Mesenteric fat pad (tissue), 1 donor: ENCODE data around the gene RARB. TPM values are rescaled to one million over a fixed set of nuclear protein-coding genes. Genes with fewer than 3 reads are reported as not detected.

Source experiments
- DNase-seq: peaks from one replicate; pipeline ENCODE4 v3.0.0-alpha.2; 2020; ENCODE audit warnings: low spot score
- total RNA-seq: library from RNA; stranded (reverse); fragmentation: NEBNext Ultra II Directional; extraction: Animal tissue kit (Norgen Biotek cat#: 25700); gene quantifications from one replicate; pipeline ENCODE4 v1.2.1, GENCODE V29; 2021
- donor health status: DM: yes; HTN: yes; CAD: no.

The RARB gene
- total RNA-seq, 1 donor from 2014 or later = 4.8 TPM

DNA sequence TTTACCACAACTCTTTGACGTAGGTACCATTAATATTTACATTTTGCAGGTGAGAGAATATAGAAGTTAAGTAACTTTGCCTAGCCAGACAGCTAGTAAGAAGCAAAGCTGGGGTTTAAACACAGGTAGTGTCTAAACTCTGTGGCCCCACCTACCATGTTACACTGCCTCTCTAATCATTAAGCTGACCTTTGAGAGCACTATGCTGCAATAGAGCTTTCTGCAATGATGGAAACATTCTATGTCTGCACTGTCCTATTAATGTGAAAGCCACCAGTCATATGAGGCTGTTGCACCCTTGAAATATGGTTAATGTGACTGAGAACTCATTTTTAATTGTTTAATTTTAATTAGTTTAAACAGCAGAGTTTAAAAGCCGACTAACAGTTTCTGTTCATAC is 6.3 kb upstream of the RARB start:
- DNase-seq = no peak

DNA sequence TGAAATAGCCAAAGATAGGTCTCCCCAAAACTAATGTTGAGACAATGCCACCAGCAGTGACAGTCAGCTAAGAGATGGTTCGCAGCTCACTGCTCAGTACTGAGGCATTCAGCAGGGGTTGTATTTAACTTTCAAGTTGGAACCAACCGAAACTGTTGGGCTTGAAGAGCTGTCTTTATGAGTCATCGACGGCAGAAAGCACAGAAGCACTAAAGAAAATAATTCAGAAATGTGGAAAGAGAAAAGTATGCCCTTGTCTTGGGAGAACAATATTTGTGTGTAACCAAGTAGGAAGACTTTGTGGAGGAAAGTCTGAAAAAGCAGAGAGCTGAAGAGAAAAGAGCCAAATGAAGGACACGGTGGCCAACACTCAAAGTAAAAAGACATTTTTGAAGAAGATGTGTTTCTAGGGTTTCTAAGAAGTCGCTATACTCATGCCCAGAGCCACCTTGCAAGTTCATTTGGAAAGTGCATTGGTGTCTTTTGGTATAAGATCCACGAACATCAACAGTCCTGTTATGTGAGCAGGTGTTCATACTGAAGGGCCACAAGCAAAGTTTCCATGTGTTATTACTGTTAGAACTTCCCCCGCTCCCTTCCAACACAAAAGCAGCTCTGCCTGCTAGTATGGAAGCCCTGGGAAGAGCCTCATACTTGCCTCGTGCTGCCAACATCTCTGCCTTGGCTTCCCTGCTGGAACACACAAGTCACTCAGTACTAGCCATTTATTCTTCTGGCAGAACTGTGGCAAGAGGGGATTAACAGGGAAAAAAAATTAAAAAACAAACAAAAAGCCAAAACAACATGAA is 4.1 kb upstream of the RARB start:
- no peak for DNase-seq

DNA sequence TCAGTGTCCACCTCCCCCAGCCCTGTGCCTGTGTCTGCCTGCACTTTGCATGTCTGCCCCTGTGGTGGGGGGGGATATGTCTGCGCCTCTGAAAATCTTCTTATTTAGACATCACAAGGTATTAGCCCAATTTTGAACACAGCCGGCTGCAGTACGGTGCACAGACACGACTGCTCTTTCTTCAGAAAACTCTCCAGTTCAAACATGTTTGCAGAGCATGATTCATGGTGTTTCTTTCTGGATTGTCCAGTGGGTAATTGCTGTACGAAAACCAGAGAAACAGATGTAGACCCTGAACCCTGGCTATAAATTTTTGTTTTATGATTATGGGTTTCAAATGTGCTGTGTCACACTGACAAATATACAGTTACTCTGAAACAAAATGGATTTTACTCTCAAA is 3.4 kb upstream of the RARB start:
- no peak for DNase-seq

DNA sequence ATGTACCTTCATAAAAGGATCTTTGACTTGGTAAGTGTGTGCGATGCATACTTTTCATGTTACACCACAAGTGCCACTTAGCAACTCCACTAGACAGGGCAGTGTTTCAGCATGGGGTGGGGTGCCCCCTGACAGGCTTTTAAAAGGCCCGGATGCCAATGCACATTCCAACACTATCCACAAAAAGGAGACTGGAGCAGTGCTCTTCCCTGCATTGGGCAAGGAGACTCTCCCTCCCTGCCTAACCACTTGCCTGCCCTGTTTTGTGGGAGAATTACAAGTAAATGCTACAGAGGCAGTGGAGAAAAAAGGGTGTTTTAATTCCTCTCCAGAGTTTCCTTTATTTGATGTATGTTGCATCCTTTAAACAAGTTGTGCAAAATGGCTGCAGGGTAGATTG is 1.7 kb upstream of the RARB start:
- DNase-seq = no peak

DNA sequence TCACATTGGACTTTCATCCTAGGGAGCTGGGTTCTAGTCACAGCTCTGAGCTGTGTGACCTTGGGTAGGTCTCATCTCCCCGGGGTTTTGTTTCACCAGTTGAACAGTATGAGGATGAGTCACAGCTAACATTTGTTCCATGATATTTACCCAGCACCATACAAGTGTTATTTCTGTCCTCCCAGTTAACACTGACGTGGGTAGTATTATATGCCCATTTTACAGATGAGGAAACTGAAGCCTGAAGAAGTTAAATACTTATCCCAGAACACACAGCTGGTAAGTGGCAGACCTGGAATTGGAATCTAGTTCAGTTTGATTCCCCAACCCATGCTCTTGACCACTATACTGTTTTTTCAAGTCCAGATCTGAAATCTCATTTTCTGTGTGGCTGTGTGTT is 908 bp upstream of the RARB start:
- DNase-seq = no peak

DNA sequence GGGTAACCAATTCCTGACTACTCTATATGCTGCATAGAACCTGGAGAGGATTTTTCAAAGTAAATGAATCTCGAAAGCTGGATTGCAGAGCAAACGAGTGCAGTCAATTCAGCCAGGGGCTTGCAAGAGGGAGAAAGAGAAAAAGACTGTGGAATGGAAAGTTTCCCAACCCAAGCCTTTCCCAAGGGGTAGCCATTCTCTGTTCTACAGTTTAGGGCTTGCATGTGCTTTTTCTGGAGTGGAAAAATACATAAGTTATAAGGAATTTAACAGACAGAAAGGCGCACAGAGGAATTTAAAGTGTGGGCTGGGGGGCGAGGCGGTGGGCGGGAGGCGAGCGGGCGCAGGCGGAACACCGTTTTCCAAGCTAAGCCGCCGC is 511 bp upstream of the RARB start:
- DNase-seq = no peak

DNA sequence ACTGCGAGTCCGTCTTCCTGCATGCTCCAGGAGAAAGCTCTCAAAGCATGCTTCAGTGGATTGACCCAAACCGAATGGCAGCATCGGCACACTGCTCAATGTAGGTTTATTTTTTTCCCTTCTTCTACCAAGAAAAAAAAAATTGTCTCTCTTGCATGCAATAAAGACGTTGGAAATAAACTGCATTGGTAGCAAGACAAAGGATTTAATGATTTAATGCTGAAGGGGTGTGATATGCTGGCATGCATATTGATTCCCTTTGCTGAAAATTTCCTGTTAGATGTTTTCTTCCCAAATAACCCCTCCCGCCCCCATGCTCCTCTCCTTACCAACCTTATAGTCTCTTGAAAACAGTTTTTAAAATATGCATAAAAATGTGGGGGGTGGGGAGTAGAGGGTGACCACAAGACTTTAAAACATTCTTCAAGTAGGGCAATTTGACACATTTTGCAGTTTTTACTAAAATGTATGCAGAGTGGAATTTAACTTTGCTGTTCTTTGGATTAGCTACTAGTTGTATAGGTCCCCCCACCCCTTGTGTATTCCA is 799 bp downstream of the RARB start:
- no peak for DNase-seq

DNA sequence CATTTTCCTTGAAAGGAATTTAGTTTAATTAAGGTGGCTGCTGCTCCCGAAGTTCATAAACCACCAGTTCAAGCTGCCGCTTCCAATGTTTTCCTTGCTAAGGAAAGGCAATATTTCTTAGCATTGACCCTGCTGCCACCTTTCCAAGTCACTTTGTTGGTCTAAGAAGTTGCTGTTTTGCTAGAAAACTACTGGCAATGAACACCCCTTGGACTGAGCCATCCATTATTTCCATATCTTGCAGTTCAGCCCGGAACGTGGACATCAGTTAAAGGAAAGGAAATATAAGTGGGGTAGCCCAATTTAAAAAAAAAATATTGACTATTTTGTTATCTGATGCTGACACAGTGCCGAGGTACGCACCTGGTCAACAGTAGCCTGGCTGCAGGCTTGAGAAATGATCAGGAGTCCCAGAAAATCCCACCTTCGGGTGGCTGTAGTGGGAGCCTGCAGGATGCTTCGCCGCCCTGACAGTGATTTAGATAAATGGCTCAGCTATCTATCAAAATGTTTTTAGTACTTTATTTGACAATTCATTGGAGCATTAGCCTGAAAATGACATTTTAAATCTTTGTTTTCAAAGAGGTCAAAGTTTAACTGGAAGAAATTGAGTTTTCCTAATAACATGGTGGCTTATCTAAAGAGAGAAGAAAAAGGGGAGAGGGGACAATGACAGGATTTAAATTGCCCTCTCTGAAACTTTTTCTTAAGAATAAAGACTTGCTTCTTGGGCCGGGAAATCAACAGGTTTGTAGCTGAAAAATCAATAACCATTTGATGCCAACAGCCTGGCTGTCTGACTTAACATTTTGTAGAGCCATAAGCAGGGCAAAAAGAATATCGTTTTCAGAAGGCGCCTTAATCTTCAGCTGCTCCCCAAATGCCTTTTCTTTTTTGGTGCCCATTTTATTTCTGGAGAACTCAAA is 1.6 kb downstream of the RARB start:
- DNase-seq = no peak

DNA sequence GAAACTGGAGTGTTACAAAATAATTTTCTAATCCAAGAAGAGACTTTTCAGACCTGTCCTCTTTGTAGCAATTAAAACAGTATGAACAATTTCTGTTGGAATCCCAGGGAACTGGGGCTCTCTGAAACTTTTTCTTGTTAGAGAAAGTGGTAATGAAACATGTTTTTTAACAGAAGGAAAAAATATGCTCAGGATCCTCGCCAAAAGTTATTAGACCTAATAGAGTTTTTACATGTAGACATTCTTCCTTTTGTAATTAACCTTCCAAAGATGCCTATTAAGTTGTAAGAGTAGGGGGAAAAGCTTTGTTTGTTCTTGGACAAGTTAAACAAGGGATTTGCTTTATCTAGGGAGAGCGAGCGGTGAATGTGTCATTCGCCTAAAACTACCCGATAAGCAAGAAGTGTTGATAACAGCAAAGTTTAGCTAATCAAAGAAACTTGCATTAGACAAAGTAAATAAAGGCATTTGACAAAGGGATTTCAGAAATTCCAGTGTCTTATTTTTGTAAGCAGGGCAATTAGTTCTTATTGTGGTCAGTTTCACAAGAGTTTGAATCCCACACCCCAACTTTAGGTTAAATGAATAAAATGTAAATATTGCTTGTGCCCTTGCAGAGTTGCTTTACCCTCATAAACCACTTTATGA is 2.3 kb downstream of the RARB start:
- no peak for DNase-seq

DNA sequence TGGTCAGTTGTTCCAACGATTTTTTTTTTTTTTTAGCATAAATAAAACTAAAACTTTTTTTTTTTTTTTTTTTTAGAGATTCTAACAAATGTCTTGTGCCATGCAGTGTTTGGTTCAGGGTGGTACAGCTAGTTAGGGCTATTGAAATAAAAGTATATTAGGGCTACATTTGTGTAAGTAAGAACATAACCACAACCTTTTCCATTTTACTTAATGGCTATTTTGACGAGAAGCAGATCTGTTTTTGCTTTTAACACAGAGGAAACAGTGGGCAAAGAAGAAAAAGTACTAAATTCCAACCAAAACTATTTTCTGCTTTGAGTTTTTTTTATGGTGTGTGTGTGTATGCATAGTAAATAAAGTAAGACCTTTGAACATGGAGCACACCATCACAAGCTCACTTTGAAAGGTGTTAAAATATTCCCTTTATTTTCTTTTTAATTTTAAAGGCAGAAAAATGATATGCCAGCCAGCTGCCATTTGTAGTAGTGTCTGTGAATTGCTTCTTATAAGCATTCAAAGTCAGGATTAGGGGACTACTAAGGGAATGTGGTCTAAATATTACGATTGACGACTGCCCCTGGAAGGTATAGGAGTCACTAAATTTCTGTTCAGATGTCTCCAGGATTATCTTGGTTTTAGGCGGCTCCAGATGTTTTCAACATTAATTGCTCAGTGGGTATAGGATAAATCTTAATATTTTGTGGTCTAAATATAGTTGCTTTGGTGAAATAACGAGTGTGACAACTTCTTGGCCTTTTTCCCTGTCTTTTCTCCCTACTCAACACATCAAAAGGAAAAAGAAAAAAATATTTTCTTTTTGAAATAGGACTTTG is 3.1 kb downstream of the RARB start:
- no peak for DNase-seq

DNA sequence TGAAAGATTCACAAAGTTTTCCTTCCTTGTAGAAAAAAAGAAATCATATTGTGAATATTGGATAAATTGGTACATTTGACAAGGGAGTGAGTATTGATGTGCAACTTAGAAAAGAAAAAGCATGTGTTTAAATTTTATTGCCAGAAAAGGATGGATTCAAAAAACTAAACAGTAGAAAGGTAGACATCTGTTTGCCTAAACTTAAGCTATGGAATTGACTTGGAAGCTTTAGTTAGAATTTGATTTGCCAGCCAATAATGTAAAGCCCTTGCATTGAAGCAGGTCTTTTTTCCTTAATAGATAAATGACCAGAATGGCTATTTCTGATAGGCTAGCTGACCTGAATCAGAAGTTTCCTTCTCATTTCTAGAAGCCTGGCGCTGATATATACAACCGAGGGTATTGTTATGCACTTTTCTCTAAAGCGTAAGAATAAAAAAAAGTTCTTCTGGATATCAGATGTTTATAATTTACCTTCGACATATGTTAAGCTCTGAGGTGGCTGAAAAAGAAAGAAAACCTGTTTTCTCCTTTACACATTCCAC is 4.2 kb downstream of the RARB start:
- DNase-seq = no peak

DNA sequence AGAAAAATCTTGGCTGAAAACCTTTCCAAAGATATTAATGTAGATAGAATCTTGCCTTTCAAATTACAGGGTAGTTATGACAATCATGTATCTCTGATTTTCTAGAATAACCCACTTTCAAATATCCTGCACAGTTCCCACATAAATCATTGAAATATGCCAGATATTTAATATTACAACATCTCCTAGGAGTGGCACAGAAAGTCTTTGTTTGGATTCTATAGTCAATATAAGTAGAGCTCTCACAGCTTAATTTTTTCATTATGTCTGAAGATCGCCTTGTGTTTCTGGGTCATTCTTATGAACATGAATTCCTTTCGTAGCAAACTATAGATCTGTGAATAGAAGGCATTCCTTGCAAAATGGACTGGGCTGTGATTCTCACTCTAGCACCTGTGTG is 5.0 kb downstream of the RARB start:
- DNase-seq = no peak

DNA sequence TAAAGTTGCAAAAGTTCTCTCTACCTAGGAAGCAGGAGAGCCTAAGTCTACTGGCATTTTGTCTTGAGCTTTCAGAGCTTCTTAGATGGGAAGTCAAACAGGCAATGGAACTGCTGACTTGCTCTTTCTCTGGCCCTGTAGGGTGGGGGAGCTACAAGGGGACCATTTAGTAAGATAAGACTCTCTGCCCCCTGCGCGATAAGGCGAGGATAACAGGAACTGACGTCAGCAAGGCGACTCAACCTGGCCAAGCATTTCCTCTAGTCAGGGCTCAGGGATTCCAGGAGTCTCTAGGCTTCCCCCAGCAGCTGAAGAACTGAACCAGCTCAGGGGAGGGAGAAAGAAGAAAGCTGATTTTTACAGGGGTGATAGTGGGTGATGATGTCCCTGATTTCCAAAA is 5.8 kb downstream of the RARB start:
- no peak for DNase-seq

DNA sequence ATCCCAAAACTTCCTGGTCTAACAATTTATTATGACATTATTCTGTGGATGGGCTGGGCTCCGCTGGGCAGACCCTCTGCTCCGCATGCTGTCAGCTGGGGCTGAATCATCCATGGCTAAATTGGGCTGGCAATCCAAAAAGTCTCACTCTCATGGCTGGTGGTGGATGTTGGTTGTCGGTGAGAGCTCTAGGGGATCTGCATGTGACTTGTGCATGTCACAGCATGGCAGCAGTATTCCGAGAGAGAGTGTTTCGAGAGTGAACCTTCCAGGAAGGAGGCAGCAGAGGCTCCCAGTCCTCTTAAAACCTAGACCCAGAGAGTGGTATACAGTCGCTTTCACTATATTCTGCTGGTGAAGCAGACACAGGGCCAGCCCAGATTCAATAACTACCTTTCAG is 9.9 kb downstream of the RARB start:
- DNase-seq = no peak

DNA sequence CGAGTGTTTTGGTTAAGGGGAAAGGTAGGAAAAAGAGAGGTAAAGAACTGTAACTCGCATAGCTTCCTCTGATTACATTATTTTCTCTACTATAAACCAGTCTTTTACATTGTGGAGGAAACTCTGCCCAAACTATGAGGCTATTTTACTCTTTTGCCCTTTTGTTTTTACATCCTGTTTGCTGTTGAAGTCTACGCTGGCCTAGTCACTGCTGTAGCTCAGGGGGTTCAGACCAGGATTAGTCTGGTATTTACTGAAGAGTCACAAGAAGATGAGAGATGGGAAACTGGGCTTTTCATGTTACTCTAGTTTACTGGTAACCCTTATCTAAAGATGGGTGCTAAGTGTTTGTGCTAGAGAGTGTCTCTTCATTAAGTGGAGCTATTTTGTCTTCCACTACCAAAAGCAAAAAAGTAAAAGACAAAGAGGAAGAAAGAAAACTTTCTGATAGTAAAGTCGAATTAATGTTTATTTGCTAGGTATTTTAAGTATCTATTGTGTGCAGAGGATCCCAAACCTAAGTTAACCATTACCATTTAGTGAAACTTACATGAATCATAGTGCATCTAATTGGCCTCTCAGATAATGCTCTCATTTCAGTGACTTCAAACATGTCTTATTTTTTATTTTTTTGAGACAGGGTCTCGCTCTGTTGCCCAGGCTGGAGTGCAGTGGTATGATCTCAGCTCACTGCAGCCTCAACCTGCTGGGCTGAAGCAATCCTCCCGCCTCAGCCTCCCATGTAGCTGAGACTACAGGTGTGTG is 10.9 kb downstream of the RARB start:
- no peak for DNase-seq

DNA sequence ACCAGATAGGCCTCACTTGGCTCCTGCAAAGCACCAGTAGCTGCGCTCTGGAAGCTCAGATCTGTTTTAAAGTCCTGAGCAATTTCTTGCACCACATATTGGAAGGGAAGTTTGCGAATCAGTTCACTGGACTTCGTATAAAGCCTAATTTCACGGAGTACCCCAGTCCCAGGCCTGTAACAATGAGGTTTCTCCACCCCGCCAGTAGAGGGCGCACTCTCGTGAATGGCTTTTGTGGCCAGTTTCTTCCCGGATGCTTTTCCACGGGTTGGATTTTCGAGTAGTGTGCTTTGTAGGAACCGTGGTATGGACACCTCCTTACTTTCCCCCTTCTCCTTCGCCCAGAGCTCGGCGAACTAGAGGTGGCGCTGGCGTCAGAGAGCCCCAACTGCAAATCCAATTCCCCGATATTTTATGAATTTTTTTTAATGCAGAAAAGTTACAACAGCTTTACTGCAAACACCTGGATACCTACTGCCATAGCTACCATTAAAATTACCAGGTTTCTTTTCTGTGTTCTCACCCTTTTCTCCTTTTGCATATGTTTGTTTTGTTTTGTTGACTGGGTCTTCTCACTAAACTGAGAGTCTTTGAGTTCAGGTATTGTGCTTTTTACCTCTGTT is 13.3 kb downstream of the RARB start:
- DNase-seq = no peak

DNA sequence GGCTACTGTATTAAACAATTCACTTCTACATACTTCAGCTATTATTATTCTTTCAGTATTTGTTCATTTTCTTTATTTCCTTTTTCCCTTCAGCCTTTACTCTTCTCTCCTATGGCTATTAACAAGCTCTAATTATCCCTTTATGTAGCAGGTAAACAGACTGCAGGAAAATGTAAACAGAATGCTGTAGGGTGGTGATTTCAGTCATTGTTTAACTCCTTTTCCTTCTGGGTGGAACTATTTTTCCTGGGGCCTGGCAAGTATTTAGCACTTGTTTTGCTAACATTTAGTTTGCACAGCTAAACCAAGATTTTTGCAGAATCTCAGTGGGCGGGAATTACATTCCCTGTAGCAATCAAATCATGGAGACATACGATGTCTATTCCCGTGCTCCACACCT is 14.4 kb downstream of the RARB start:
- no peak for DNase-seq

DNA sequence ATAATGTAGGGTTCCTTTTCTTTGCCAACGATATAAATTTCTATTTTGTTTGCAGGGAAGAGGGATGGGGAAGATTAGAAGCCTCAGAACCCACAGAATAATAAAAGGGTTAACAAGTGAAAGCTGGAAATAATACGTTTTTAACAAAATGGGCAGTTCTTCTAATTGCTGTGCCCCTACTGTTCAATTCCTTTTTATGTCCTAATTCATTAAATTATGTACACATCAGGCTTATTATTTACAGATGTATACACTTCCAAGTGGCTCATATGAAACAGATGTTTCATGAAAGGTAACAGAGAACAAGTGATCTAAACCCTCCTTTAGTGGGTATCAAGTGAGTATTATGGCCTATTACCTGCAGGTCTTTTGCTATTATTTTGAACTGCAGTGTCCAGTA is 16.2 kb downstream of the RARB start:
- DNase-seq = no peak

DNA sequence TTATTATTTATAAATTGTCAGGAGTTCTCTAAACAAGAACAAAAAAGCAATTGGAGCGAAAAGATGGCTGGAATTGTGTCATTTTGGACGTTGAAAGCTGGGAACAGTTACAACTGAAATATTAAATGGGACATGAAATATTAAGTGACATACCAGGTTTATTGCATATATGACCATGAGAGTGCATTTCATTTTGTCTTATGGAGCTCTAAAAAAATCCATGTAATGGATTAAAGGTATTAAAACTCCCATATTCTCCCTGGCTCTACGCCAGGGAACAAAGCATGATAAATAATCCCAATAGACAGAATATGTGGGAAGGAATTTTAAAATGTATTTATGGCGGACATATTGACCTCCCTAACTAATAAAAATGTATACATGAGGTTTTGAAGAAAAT is 17.7 kb downstream of the RARB start:
- no peak for DNase-seq
